GM18526 (cell line): Measurements from ENCODE around the gene SIPA1L3.
A peak's percentile ranks its signal among the peaks of the same experiment; 100 is the strongest.

Experiments used
- POLR2A ChIP-seq: IDR thresholded peaks from 3 replicates; pipeline ENCODE4 v1.6.1; 2011; ENCODE audit not compliant: insufficient read length; ENCODE audit errors: extremely low read depth

The SIPA1L3 gene

GRCh38 chr19:37992761-37993160 lies 85.8 kb downstream of the SIPA1L3 start:
- no peak for TF ChIP-seq POLR2A

- no peak for TF ChIP-seq POLR2A
Observed at GRCh38 chr19:37994823-37995130, 87.8 kb downstream of the SIPA1L3 start.

GRCh38 chr19:37995346-37995745 lies 88.3 kb downstream of the SIPA1L3 start:
- TF ChIP-seq POLR2A = no peak

GRCh38 chr19:37997911-37998344 lies 90.9 kb downstream of the SIPA1L3 start:
- no peak for TF ChIP-seq POLR2A

GRCh38 chr19:37998801-37999308 lies 91.8 kb downstream of the SIPA1L3 start:
- no peak for TF ChIP-seq POLR2A

- TF ChIP-seq POLR2A = no peak
Observed at GRCh38 chr19:37999309-38000213, 92.6 kb downstream of the SIPA1L3 start.

GRCh38 chr19:38001158-38001781 lies 94.3 kb downstream of the SIPA1L3 start:
- no peak for TF ChIP-seq POLR2A

- TF ChIP-seq POLR2A = no peak
Observed at GRCh38 chr19:38003438-38004185, 96.6 kb downstream of the SIPA1L3 start.

- TF ChIP-seq POLR2A = no peak
Observed at GRCh38 chr19:38004186-38004520, 97.1 kb downstream of the SIPA1L3 start.

- peak; percentile 80 for TF ChIP-seq POLR2A
Observed at GRCh38 chr19:38004521-38005223, 97.7 kb downstream of the SIPA1L3 start.

- TF ChIP-seq POLR2A = no peak
Observed at GRCh38 chr19:38005224-38005614, 98.2 kb downstream of the SIPA1L3 start.

GRCh38 chr19:38006361-38007045 lies 99.5 kb downstream of the SIPA1L3 start:
- no peak for TF ChIP-seq POLR2A

GRCh38 chr19:38009650-38010242 lies 102.7 kb downstream of the SIPA1L3 start:
- no peak for TF ChIP-seq POLR2A

GRCh38 chr19:38011426-38011825 lies 104.4 kb downstream of the SIPA1L3 start:
- TF ChIP-seq POLR2A = no peak
